C4-2B (cell line): Measurements from ENCODE around the gene AASDH.

Experiments
- ZFX ChIP-seq: fragments of 450-650 bp; IDR thresholded peaks from 2 replicates; pipeline ENCODE4 v1.6.1; 2017
- TF ChIP-seq, protein P1 (sequence below): fragments of 450-650 bp; conservative IDR thresholded peaks from 2 replicates; pipeline ENCODE4 v1.5.1; 2017; ENCODE audit warnings: mild to moderate bottlenecking

DNA sequence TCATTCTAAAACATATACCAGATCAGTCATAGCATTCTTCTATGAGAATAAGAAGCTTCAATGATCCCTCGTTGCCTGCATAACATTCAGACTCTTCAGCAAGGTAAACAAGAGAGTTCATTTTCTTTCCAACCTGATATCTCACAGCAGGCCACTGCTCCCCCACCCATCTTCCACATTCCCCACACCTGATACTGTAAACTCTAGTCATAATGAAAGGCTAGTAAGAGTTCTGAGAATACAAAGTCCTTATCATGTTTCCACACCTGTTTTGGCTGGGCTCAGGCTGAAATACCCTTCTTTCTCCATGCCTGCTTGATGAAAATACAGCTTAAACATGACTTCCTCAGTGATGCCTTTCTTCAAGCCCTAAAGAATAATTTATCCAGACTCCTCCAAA, 2.3 kb upstream of the AASDH start:
- TF ChIP-seq, protein P1, sequence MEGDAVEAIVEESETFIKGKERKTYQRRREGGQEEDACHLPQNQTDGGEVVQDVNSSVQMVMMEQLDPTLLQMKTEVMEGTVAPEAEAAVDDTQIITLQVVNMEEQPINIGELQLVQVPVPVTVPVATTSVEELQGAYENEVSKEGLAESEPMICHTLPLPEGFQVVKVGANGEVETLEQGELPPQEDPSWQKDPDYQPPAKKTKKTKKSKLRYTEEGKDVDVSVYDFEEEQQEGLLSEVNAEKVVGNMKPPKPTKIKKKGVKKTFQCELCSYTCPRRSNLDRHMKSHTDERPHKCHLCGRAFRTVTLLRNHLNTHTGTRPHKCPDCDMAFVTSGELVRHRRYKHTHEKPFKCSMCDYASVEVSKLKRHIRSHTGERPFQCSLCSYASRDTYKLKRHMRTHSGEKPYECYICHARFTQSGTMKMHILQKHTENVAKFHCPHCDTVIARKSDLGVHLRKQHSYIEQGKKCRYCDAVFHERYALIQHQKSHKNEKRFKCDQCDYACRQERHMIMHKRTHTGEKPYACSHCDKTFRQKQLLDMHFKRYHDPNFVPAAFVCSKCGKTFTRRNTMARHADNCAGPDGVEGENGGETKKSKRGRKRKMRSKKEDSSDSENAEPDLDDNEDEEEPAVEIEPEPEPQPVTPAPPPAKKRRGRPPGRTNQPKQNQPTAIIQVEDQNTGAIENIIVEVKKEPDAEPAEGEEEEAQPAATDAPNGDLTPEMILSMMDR = no peak
- TF ChIP-seq ZFX = no peak
